Esophagus muscularis mucosa (tissue), 4 donors: ENCODE results near the gene TGM5. TPM values are rescaled to one million over a fixed set of nuclear protein-coding genes. Genes with fewer than 3 reads are reported as not detected.

Experiments
- DNase-seq: peaks from one replicate; pipeline ENCODE4 v3.0.0-alpha.2; 2017; ENCODE audit errors: extremely low spot score
- H3K27ac ChIP-seq, 4 donors: fragments of 200-600 bp; sonication (generic); replicated peaks in 1 of 4; 1 replicate in 3 of 4; 2 replicates in 1 of 4; pipeline ENCODE4 v1.5.1; 2016 to 2019; ENCODE audit warnings: mild to moderate bottlenecking in 1 of 4
- H3K27me3 ChIP-seq, 4 donors: fragments of 200-600 bp; sonication (generic); one replicate each; pipeline versions ENCODE4 v1.5.1 to v1.6.0; 2016 to 2019
- H3K36me3 ChIP-seq, 4 donors: fragments of 200-600 bp; sonication (generic); one replicate each; pipeline ENCODE4 v1.5.1; 2016 to 2019
- H3K4me1 ChIP-seq, 4 donors: fragments of 200-600 bp; sonication (generic); one replicate each; pipeline ENCODE4 v1.5.1; 2016 to 2019
- H3K4me3 ChIP-seq, 4 donors: fragments of 200-600 bp; sonication (generic); 1 replicate in 2 of 4; 2 replicates in 2 of 4; pipeline ENCODE4 v1.5.1; 2016 to 2019; ENCODE audit warnings: mild to moderate bottlenecking in 4 of 4, moderate library complexity in 1 of 4
- H3K9me3 ChIP-seq, 4 donors: fragments of 200-600 bp; sonication (generic); 1 replicate in 3 of 4; 2 replicates in 1 of 4; pipeline ENCODE4 v1.5.1; 2016 to 2019
- EP300 ChIP-seq: sonication (generic); formaldehyde crosslinking; IDR thresholded peaks from one replicate; pipeline ENCODE4 v1.6.1; 2017; ENCODE audit warnings: antibody characterized with exemption
- POLR2A ChIP-seq: fragments of 450-650 bp; IDR thresholded peaks from one replicate; pipeline ENCODE4 v1.6.1; 2017; ENCODE audit warnings: antibody characterized with exemption, moderate library complexity, mild to moderate bottlenecking, low read depth
- POLR2AphosphoS5 ChIP-seq, 2 donors: sonication (generic); formaldehyde crosslinking; IDR thresholded peaks; one replicate each; pipeline ENCODE4 v1.6.1; 2017; ENCODE audit warnings: antibody characterized with exemption in 2 of 2
- WGBS: methylation state at CpG from one replicate; pipeline ENCODE4 v1.1.5; 2018; 5-methylcytosine and 5-hydroxymethylcytosine counted together
- intact Hi-C: fragments of 100-400 bp; cut with DNase I; formaldehyde crosslinking; loops from one replicate; pipeline ENCODE4 v1.15.1; 2023
- total RNA-seq, 4 donors: library from RNA; depleted of rRNA; stranded (reverse); fragments of >200 nt; gene quantifications; one replicate each; pipeline versions ENCODE4 v1.1.0 to v1.2.1, GENCODE V29; 2016
- TF ChIP-seq, protein P1 (sequence below), 3 experiments: fragments of 200-600 bp in 2 of 3; fragments of 450-650 bp in 1 of 3; sonication (generic) in 2 of 3; IDR thresholded peaks; one replicate each; pipeline ENCODE4 v1.5.1; 2017 to 2019; ENCODE audit warnings: antibody characterized with exemption in 3 of 3, mild to moderate bottlenecking in 2 of 3, moderate library complexity in 1 of 3

The TGM5 gene
- total RNA-seq, 4 donors from 2014 or later: under 0.01 to 0.91 (median 0.25) TPM

- Histone ChIP-seq H3K9me3 (no peaks in the 10 kb centered on the region), H3K27ac (no peak overlapping the region), H3K4me3 (no peak overlapping the region), H3K4me1 (peaks cover 0 to 6% (median 3%) of the 10 kb centered on the region in 4 donors), H3K36me3 (no peaks in the 10 kb centered on the region), H3K27me3 (peaks cover 0 to 13% (median 0%) of the 10 kb centered on the region in 4 donors)
- DNase-seq: no peak
- intact Hi-C loops: no loop called here
- TF ChIP-seq EP300 (no peak), POLR2A (no peak), POLR2AphosphoS5 (IDR thresholded peaks at IDR 0.05) (no peak)
- TF ChIP-seq, protein P1, sequence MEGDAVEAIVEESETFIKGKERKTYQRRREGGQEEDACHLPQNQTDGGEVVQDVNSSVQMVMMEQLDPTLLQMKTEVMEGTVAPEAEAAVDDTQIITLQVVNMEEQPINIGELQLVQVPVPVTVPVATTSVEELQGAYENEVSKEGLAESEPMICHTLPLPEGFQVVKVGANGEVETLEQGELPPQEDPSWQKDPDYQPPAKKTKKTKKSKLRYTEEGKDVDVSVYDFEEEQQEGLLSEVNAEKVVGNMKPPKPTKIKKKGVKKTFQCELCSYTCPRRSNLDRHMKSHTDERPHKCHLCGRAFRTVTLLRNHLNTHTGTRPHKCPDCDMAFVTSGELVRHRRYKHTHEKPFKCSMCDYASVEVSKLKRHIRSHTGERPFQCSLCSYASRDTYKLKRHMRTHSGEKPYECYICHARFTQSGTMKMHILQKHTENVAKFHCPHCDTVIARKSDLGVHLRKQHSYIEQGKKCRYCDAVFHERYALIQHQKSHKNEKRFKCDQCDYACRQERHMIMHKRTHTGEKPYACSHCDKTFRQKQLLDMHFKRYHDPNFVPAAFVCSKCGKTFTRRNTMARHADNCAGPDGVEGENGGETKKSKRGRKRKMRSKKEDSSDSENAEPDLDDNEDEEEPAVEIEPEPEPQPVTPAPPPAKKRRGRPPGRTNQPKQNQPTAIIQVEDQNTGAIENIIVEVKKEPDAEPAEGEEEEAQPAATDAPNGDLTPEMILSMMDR (IDR thresholded peaks at IDR 0.05): no peak
- WGBS: 94% methylated on average over 2 of the region's 2 CpGs
These were observed 23.6 kb downstream of the TGM5 start for GRCh38 chr15:43243020-43243645.

- no peak for DNase-seq
- 81% methylated on average over 5 of the region's 5 CpGs for whole genome bisulfite sequencing
- H3K9me3 ChIP-seq: no peaks in the 10 kb centered on the region
- no peak overlapping the region for H3K4me3 ChIP-seq
- no peaks in the 10 kb centered on the region for H3K36me3 ChIP-seq
- intact Hi-C loops: no loop called here
- TF ChIP-seq EP300: no peak
- TF ChIP-seq POLR2AphosphoS5 (IDR thresholded peaks at IDR 0.05): no peak
- no peak for TF ChIP-seq POLR2A
- TF ChIP-seq, protein P1 (IDR thresholded peaks at IDR 0.05): no peak
- H3K4me1 ChIP-seq: peaks cover 0 to 6% (median 3%) of the 10 kb centered on the region in 4 donors
- H3K27me3 ChIP-seq: peaks cover 0 to 17% (median 0%) of the 10 kb centered on the region in 4 donors
- H3K27ac ChIP-seq: no peak overlapping the region
These were observed 24.1 kb downstream of the TGM5 start for GRCh38 chr15:43242616-43243015.

DNA sequence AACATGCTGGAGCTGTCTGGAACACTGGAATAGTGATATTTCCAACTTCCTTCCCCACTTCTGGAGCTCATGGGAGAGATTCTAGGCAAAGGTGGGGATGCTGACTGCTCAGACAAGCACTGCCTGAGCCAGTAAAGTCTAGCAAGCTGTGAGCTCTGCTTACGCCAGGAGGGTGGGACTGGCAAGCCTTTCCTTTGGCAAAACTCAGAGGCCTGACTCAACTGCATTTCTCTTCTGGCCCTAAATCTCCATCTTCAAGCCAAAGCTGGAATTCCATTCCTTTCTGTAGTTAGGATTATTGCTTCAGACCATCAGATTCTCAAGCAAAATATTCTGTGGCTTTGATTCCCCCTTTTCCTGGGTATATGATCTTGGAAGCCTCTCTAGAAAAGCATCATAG lies 25.6 kb downstream of the TGM5 start:
- Histone ChIP-seq H3K36me3 (no peaks in the 10 kb centered on the region), H3K9me3 (no peaks in the 10 kb centered on the region), H3K4me1 (peaks cover 0 to 6% (median 3%) of the 10 kb centered on the region in 4 donors), H3K27ac (peak overlapping the region; percentile 23 to 59 (median 36)), H3K4me3 (no peak overlapping the region), H3K27me3 (peaks cover 0 to 17% (median 0%) of the 10 kb centered on the region in 4 donors)
- no CpG with 5 or more reads among the region's 1 CpG for WGBS
- intact Hi-C loops: no loop called here
- peak; percentile 46 to 55 for TF ChIP-seq POLR2AphosphoS5 (IDR thresholded peaks at IDR 0.05)
- TF ChIP-seq EP300: no peak
- TF ChIP-seq, protein P1 (IDR thresholded peaks at IDR 0.05): no peak
- no peak for TF ChIP-seq POLR2A
- no peak for DNase-seq

DNA sequence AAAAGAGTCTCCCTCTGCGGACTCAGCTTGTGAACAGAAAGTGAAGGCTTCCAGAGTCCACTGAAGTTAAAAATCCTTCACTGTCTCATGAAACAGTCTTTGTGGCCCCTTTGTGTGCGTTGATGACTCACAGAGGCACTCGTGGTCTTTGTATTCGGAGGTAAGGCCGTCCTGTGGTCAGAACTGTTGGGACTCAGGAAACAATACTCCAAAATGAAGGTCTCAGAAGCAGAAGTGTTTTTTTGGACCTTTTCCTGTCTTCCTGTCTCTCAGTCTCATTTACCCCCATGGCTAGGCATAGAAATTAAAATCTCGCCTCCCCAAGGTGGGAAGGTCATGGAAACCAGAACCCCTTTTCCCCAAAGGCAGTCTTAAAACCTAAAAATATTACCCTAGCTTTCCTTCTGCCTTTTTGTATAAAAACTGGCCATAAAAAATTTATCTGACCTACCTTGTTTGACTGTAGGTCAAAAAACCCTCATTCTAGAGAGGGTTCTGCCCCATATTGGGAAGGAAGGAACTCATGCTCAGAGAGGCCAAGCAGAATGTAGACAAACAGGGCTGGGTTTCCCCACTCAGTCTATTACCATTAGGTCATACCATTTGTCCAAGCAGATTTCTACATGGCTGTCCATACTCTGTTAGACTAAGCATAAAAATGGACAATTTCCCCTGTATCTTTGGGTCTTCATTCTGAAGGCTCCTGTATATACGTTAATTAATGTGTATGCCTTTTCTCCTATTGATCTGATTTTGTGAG lies 26.8 kb downstream of the TGM5 start:
- WGBS: 75% methylated on average over 7 of the region's 7 CpGs
- TF ChIP-seq POLR2A (no peak), POLR2AphosphoS5 (IDR thresholded peaks at IDR 0.05) (no peak), EP300 (no peak)
- TF ChIP-seq, protein P1 (IDR thresholded peaks at IDR 0.05): no peak
- Histone ChIP-seq H3K4me3 (no peak overlapping the region), H3K27me3 (peaks cover 0 to 17% (median 0%) of the 10 kb centered on the region in 4 donors), H3K27ac (no peak overlapping the region), H3K9me3 (no peaks in the 10 kb centered on the region), H3K36me3 (no peaks in the 10 kb centered on the region), H3K4me1 (peaks cover 0 to 6% (median 3%) of the 10 kb centered on the region in 4 donors)
- intact Hi-C loops: no loop called here
- no peak for DNase-seq
